Breast epithelium (tissue), 3 donors: ENCODE measurements around the gene SKAP1.

Source experiments
- POLR2AphosphoS5 ChIP-seq, 3 donors: sonication (generic); formaldehyde crosslinking; IDR thresholded peaks; one replicate each; pipeline ENCODE4 v1.6.1; 2017; ENCODE audit warnings: antibody characterized with exemption in 3 of 3
- TF ChIP-seq, protein P1 (sequence below), 3 donors: fragments of 450-650 bp; IDR thresholded peaks; one replicate each; pipeline ENCODE4 v1.5.1; 2016 to 2017; ENCODE audit warnings: antibody characterized with exemption in 3 of 3, mild to moderate bottlenecking in 3 of 3, moderate library complexity in 3 of 3

DNA sequence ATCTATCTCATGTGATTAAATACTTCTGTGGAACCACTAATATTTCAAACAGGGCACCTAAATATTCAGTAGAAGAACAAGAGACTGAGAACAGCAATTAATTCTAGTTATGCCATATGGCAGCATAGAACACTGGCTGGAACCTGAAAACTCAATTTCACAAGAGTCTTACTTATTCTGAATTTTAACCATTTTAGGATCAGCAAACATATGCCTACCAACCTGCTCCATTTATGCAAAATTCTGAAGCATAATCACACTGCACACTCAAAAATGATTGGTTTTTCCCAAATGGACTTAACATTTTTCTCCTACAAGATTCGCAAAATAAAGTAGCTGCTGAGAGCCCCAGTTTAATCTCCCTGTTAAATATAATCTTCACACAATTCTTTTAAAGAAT, 43.2 kb downstream of the SKAP1 start:
- TF ChIP-seq, protein P1, sequence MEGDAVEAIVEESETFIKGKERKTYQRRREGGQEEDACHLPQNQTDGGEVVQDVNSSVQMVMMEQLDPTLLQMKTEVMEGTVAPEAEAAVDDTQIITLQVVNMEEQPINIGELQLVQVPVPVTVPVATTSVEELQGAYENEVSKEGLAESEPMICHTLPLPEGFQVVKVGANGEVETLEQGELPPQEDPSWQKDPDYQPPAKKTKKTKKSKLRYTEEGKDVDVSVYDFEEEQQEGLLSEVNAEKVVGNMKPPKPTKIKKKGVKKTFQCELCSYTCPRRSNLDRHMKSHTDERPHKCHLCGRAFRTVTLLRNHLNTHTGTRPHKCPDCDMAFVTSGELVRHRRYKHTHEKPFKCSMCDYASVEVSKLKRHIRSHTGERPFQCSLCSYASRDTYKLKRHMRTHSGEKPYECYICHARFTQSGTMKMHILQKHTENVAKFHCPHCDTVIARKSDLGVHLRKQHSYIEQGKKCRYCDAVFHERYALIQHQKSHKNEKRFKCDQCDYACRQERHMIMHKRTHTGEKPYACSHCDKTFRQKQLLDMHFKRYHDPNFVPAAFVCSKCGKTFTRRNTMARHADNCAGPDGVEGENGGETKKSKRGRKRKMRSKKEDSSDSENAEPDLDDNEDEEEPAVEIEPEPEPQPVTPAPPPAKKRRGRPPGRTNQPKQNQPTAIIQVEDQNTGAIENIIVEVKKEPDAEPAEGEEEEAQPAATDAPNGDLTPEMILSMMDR (IDR thresholded peaks at IDR 0.05) = no peak
- no peak for TF ChIP-seq POLR2AphosphoS5 (IDR thresholded peaks at IDR 0.05)
